CD14-positive monocyte (primary cell): ENCODE results near the gene CCDC38. TPM values are rescaled to one million over a fixed set of nuclear protein-coding genes. Genes with fewer than 3 reads are reported as not detected.

Source experiments
- DNase-seq, 3 donors: peaks; one replicate each; pipeline ENCODE4 v3.0.0-alpha.2; 2011 to 2022
- H2AFZ ChIP-seq: 2 replicates; pipeline ENCODE4 v1.6.0; 2012; ENCODE audit warnings: mild to moderate bottlenecking, low read depth, low read length, inconsistent platforms; ENCODE audit not compliant: insufficient read depth, poor library complexity, severe bottlenecking
- H3K27ac ChIP-seq, 2 donors: 1 replicate in 1 of 2; 2 replicates in 1 of 2; pipeline ENCODE4 v1.5.1; 2012 to 2013; ENCODE audit warnings: low read length in 2 of 2, control low read depth in 1 of 2, inconsistent platforms in 1 of 2, low read depth in 1 of 2, mild to moderate bottlenecking in 1 of 2
- H3K27me3 ChIP-seq, 2 donors: one replicate each; pipeline versions ENCODE4 v1.6.0 to v1.6.1; 2011 to 2013; ENCODE audit warnings: low read length in 2 of 2; ENCODE audit not compliant: control insufficient read depth in 2 of 2, insufficient read depth in 2 of 2
- H3K36me3 ChIP-seq, 2 donors: replicated peaks in 1 of 2; 1 replicate in 1 of 2; 2 replicates in 1 of 2; pipeline versions ENCODE4 v1.5.1 to v1.6.1; 2012 to 2013; ENCODE audit warnings: low read length in 2 of 2, control low read depth in 1 of 2, inconsistent platforms in 1 of 2, mild to moderate bottlenecking in 1 of 2; ENCODE audit not compliant: insufficient read depth in 2 of 2, control insufficient read depth in 1 of 2
- H3K4me1 ChIP-seq, 2 donors: 1 replicate in 1 of 2; 2 replicates in 1 of 2; pipeline versions ENCODE4 v1.5.1 to v1.6.1; 2012 to 2013; ENCODE audit warnings: low read length in 2 of 2, control low read depth in 1 of 2, inconsistent platforms in 1 of 2, mild to moderate bottlenecking in 1 of 2, moderate library complexity in 1 of 2; ENCODE audit not compliant: insufficient read depth in 2 of 2, control insufficient read depth in 1 of 2
- H3K4me2 ChIP-seq: replicated peaks from 2 replicates; pipeline ENCODE3; 2012; ENCODE audit warnings: low read length, moderate library complexity, mild to moderate bottlenecking; ENCODE audit not compliant: poor library complexity, severe bottlenecking; ENCODE audit errors: extremely low read depth
- H3K4me3 ChIP-seq, 3 experiments: fragments of 200-600 bp in 1 of 3; sonication (generic) in 1 of 3; replicated peaks in 1 of 3; 1 replicate in 2 of 3; 2 replicates in 1 of 3; pipeline ENCODE4 v1.5.1; 2011 to 2013; ENCODE audit warnings: low read length in 3 of 3, mild to moderate bottlenecking in 3 of 3, control low read depth in 2 of 3, low read depth in 2 of 3, inconsistent platforms in 1 of 3, moderate library complexity in 1 of 3
- H3K79me2 ChIP-seq: 2 replicates; pipeline ENCODE4 v1.6.0; 2012; ENCODE audit warnings: mild to moderate bottlenecking, control low read depth, inconsistent platforms, low read length, moderate library complexity; ENCODE audit not compliant: insufficient read depth
- H3K9ac ChIP-seq: 2 replicates; pipeline ENCODE4 v1.6.0; 2017; ENCODE audit warnings: low read length, mild to moderate bottlenecking; ENCODE audit not compliant: insufficient read depth, poor library complexity, severe bottlenecking
- H3K9me3 ChIP-seq, 2 donors: replicated peaks in 1 of 2; 1 replicate in 1 of 2; 2 replicates in 1 of 2; pipeline versions ENCODE4 v1.5.1 to v1.6.1; 2012 to 2013; ENCODE audit warnings: low read length in 2 of 2, control low read depth in 1 of 2; ENCODE audit not compliant: control insufficient read depth in 1 of 2, insufficient read depth in 1 of 2
- H4K20me1 ChIP-seq: 2 replicates; pipeline ENCODE4 v1.6.0; 2012; ENCODE audit warnings: mild to moderate bottlenecking, low read length, control low read depth, moderate library complexity; ENCODE audit not compliant: insufficient read depth
- H3K27ac Mint-ChIP-seq, 7 donors: one replicate each; pipeline ENCODE4 v1.8.0; 2020; ENCODE audit warnings: mild to moderate bottlenecking in 7 of 7, mixed read lengths in 7 of 7, moderate library complexity in 6 of 7, inconsistent platforms in 2 of 7
- H3K27me3 Mint-ChIP-seq, 3 donors: one replicate each; pipeline ENCODE4 v1.8.0; 2021 to 2022; ENCODE audit warnings: low read depth in 3 of 3, mild to moderate bottlenecking in 3 of 3, mixed read lengths in 3 of 3, moderate library complexity in 3 of 3, inconsistent platforms in 1 of 3
- H3K36me3 Mint-ChIP-seq, 2 donors: one replicate each; pipeline ENCODE4 v1.8.0; 2020; ENCODE audit warnings: mixed read lengths in 2 of 2, inconsistent platforms in 1 of 2, mild to moderate bottlenecking in 1 of 2
- H3K4me1 Mint-ChIP-seq: one replicate; pipeline ENCODE4 v1.8.0; 2020; ENCODE audit warnings: mild to moderate bottlenecking, mixed read lengths
- H3K4me3 Mint-ChIP-seq, 2 donors: one replicate each; pipeline ENCODE4 v1.8.0; 2020; ENCODE audit warnings: mild to moderate bottlenecking in 2 of 2, mixed read lengths in 2 of 2, moderate library complexity in 1 of 2
- H3K9me3 Mint-ChIP-seq, 7 donors: one replicate each; pipeline ENCODE4 v1.8.0; 2020 to 2022; ENCODE audit warnings: mixed read lengths in 7 of 7, mild to moderate bottlenecking in 6 of 7, moderate library complexity in 6 of 7, inconsistent platforms in 2 of 7
- CTCF ChIP-seq: fragments of 200-600 bp; IDR thresholded peaks from one replicate; pipeline ENCODE4 v1.8.0; 2022; ENCODE audit warnings: antibody characterized with exemption, mild to moderate bottlenecking
- WGBS: methylation state at CpG from one replicate; pipeline ENCODE4 v1.1.5; 2013; ENCODE audit warnings: missing lambda C conversion rate; ENCODE audit not compliant: insufficient coverage; 5-methylcytosine and 5-hydroxymethylcytosine counted together
- intact Hi-C, 2 donors: fragments of 100-400 bp; cut with micrococcal nuclease; formaldehyde crosslinking; loops; one replicate each; pipeline versions ENCODE4 v1.15.0 to v1.15.1; 2023
- polyA plus RNA-seq, 3 donors: library from polyadenylated mRNA; depleted of rRNA in 1 of 3; unstranded in 2 of 3; stranded (reverse) in 1 of 3; fragments of 300-500 nt in 2 of 3; fragments of >200 nt in 1 of 3; fragmentation: Illumina TruSeq in 2 of 3; gene quantifications; 1 replicate in 2 of 3; 2 replicates in 1 of 3; pipeline ENCODE4 v1.2.3, GENCODE V29; 2012 to 2021

The CCDC38 gene
- polyA plus RNA-seq, 3 donors: not detected

- Mint-ChIP-seq H3K27ac (no peak overlapping the region), H3K36me3 (no peaks in the 10 kb centered on the region), H3K9me3 (no peaks in the 10 kb centered on the region), H3K4me3 (no peak overlapping the region), H3K27me3 (peaks cover 4 to 7% (median 5%) of the 10 kb centered on the region in 3 donors), H3K4me1 (no peaks in the 10 kb centered on the region)
- no peak overlapping the region for H2AFZ ChIP-seq
- TF ChIP-seq CTCF: no peak
- H3K9ac ChIP-seq: no peak overlapping the region
- H3K9me3 ChIP-seq: no peaks in the 10 kb centered on the region
- 91% methylated on average over 5 of the region's 6 CpGs for WGBS
- no peak for DNase-seq
- H3K27ac ChIP-seq: no peak overlapping the region
- no peaks in the 10 kb centered on the region for H3K4me1 ChIP-seq
- H3K4me3 ChIP-seq: no peak overlapping the region
- no peaks in the 10 kb centered on the region for H3K36me3 ChIP-seq
- intact Hi-C loops: loop anchor here in 1 of 2 donors (5.0 kb wide), 1 partner anchor 78 kb away; the partner anchor contains the start of gene HAL
- H3K79me2 ChIP-seq: no peaks in the 10 kb centered on the region
- H3K27me3 ChIP-seq: peaks cover 2 to 4% of the 10 kb centered on the region in 2 donors
- no peak overlapping the region for H3K4me2 ChIP-seq
- no peaks in the 10 kb centered on the region for H4K20me1 ChIP-seq
These were observed 23.3 kb downstream of the CCDC38 start for GRCh38 chr12:95919110-95919509.

- no peaks in the 10 kb centered on the region for H3K36me3 Mint-ChIP-seq
- no peaks in the 10 kb centered on the region for H4K20me1 ChIP-seq
- 0% methylated on average over 1 of the region's 7 CpGs for WGBS
- H3K27me3 Mint-ChIP-seq: peaks cover 4 to 7% (median 5%) of the 10 kb centered on the region in 3 donors
- peak; percentile 36 to 59 (median 55) for DNase-seq
- no peaks in the 10 kb centered on the region for H3K9me3 ChIP-seq
- peak; percentile 93 for TF ChIP-seq CTCF
- no peaks in the 10 kb centered on the region for H3K4me1 ChIP-seq
- no peak overlapping the region for H3K4me3 Mint-ChIP-seq
- no peak overlapping the region for H3K27ac ChIP-seq
- peaks cover under 1% of the 10 kb centered on the region for H3K4me1 Mint-ChIP-seq
- no peaks in the 10 kb centered on the region for H3K79me2 ChIP-seq
- H3K27me3 ChIP-seq: peaks cover 2 to 4% of the 10 kb centered on the region in 2 donors
- H3K9ac ChIP-seq: no peak overlapping the region
- H3K4me2 ChIP-seq: no peak overlapping the region
- no peaks in the 10 kb centered on the region for H3K36me3 ChIP-seq
- no peak overlapping the region for H2AFZ ChIP-seq
- no peak overlapping the region for H3K27ac Mint-ChIP-seq
- H3K4me3 ChIP-seq: no peak overlapping the region
- no peaks in the 10 kb centered on the region for H3K9me3 Mint-ChIP-seq
- intact Hi-C loops: loop anchor here in 1 of 2 donors (5.0 kb wide), 1 partner anchor 79 kb away; the partner anchor contains the start of gene HAL
These were observed 24.0 kb downstream of the CCDC38 start for GRCh38 chr12:95918194-95918993.
